Measurements from ENCODE around the gene SMIM13. TPM values are rescaled to one million over a fixed set of nuclear protein-coding genes. Genes with fewer than 3 reads are reported as not detected.

The SMIM13 gene
- total RNA-seq, 1 experiment from 2014 or later = 15.7 TPM

DNA sequence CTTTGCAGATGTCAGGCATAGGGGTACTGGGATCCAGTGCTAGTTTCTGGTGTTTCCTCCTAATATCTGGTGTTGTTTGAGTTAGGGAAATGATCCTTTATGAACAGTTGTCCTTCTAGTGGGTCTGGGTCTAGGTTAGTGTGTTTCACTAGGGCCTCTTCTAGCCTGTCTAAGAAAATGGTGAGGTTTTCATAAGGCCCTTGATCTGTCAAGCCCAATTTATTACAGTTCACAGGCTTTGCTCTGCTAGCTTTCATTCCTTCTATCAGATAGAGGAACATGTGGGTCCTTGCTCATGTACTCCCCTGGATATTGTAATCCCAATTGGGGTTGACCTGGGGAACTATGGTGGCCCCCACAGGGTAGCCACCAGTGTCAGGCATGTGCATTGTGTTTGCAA is 15.1 kb downstream of the SMIM13 start:
- H4K20me1 ChIP-seq (ENCODE audit: insufficient read depth) = no peaks in the 10 kb centered on the region
- no peaks in the 10 kb centered on the region for H3K27me3 ChIP-seq (ENCODE audit: insufficient read depth, low read length)
- no peak overlapping the region for H2AFZ ChIP-seq (ENCODE audit: low read depth, low read length, poor library complexity, severe bottlenecking)
- intact Hi-C loops (cut with micrococcal nuclease) = no loop called here
- ChIA-PET RAD21 (ENCODE audit: low non-redundant PET in 1 of 2, low total read pairs in 2 of 2, uncharacterized antibody in 2 of 2, unreplicated experiment in 2 of 2) (no interaction called here), CTCF (no interaction called here), POLR2A (no interaction called here)
- no peak for TF ChIP-seq ZFX (IDR thresholded peaks at IDR 0.05)
- TF ChIP-seq FOSL1 (IDR thresholded peaks at IDR 0.05; ENCODE audit: low read depth) = no peak
- no peak for TF ChIP-seq EZH2 (IDR thresholded peaks at IDR 0.05)
- no peak for TF ChIP-seq SRF (IDR thresholded peaks at IDR 0.05; ENCODE audit: low read depth)
- no peak for TF ChIP-seq EGR1 (IDR thresholded peaks at IDR 0.05; ENCODE audit: low read depth)
- TF ChIP-seq ZNF274 (IDR thresholded peaks at IDR 0.05; ENCODE audit: low read depth, low read length) = no peak
- no peak for TF ChIP-seq JUND (IDR thresholded peaks at IDR 0.05)
- no peak for TF ChIP-seq SP1 (IDR thresholded peaks at IDR 0.05; ENCODE audit: low read depth)
- TF ChIP-seq, protein P1, sequence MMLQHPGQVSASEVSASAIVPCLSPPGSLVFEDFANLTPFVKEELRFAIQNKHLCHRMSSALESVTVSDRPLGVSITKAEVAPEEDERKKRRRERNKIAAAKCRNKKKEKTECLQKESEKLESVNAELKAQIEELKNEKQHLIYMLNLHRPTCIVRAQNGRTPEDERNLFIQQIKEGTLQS (IDR thresholded peaks at IDR 0.05) = no peak
- TF ChIP-seq RAD21 (IDR thresholded peaks at IDR 0.05; ENCODE audit: low read depth) = no peak
- H3K9me2 ChIP-seq (ENCODE audit: insufficient read depth) = no peaks in the 10 kb centered on the region
- no peak overlapping the region for H3K4me2 ChIP-seq (ENCODE audit: low read length)
- no TSS peak for BruUV-seq (replicated peaks)
- DNase-seq (ENCODE audit: low read depth, low spot score) = no peak
- no peak for ATAC-seq
- H3K4me1 ChIP-seq (ENCODE audit: control insufficient read depth in 1 of 2, insufficient read depth in 2 of 2, low read length in 2 of 2) = no peaks in the 10 kb centered on the region
- peaks cover 97% of the 10 kb centered on the region for H3K79me2 ChIP-seq (ENCODE audit: insufficient read depth, low read length)
- H3K36me3 ChIP-seq (ENCODE audit: control insufficient read depth in 1 of 2, insufficient read depth in 2 of 2, low read length in 2 of 2) = no peaks in the 10 kb centered on the region
- no peaks in the 10 kb centered on the region for H3K9me3 ChIP-seq (ENCODE audit: control insufficient read depth in 1 of 2, insufficient read depth in 1 of 2, low read depth in 1 of 2, low read length in 2 of 2)
- H3K4me3 ChIP-seq (replicated peaks in 1 of 2; ENCODE audit: low read depth in 1 of 2, low read length in 2 of 2) = no peak overlapping the region
- no peak overlapping the region for H3K27ac ChIP-seq (ENCODE audit: low read depth, low read length)
- H3K9ac ChIP-seq (ENCODE audit: low read length) = no peak overlapping the region

DNA sequence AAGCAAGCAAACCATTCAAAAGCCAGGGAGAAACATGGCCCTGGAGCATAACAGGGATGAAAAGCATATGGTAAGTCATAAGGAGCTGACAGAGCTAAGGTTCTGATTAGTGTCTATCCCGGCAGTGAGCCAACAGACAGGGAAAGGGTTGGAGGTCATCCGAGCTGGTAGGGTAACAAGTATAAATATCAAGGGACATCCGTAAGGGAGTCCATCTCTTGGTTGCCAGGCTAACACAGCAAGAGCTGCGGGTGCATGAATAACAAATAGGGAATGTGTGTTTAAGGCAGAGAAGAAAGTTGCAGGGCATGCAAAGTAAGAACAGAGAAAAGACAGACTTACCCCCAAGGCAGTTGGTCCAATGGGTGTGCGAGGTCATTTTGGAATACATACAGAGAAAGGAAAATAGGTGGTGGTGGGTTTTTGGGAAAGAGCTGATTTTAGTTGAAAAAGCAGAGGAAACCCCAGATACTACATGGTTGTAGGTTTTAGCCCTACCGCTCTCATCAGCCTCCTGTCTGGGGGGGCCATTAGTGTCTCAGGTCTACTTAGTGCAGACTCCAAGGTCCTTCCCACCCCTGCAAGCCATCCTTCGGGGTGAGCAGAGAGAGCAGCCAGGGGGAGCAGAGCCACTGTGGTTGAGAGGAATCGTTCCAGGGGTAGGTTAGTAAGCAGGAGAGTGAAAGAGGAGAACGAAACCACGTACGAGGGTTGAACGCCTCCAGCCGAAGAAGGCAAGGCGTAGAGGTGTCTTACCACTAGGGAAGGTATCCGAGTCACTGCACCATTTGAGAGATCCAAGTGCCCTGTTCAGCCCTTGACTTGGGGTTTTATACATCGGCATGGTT is 17.5 kb downstream of the SMIM13 start, which contains the start of gene ERVFRD-1:
ERVFRD-1 (minus strand) TSS at position 805 of the 848 bp plus-strand sequence. CDS start 6,415 bp downstream, outside the sequence.
- DNase-seq (ENCODE audit: low read depth, low spot score) (no peak), ATAC-seq (no peak)
- Histone ChIP-seq H3K4me3 (replicated peaks in 1 of 2; ENCODE audit: low read depth in 1 of 2, low read length in 2 of 2) (no peak within 1 kb of the TSS), H3K4me1 (ENCODE audit: control insufficient read depth in 1 of 2, insufficient read depth in 2 of 2, low read length in 2 of 2) (peaks cover 0 to 16% of the 10 kb centered on the region in 2 experiments; a peak in 2 of 4 replicates), H3K4me2 (ENCODE audit: low read length) (no peak within 1 kb of the TSS), H3K9me3 (ENCODE audit: control insufficient read depth in 1 of 2, insufficient read depth in 1 of 2, low read depth in 1 of 2, low read length in 2 of 2) (no peaks in the 10 kb centered on the region), H3K27ac (ENCODE audit: low read depth, low read length) (no peak within 1 kb of the TSS), H2AFZ (ENCODE audit: low read depth, low read length, poor library complexity, severe bottlenecking) (no peak within 1 kb of the TSS), H3K27me3 (ENCODE audit: insufficient read depth, low read length) (no peaks in the 10 kb centered on the region), H3K36me3 (ENCODE audit: control insufficient read depth in 1 of 2, insufficient read depth in 2 of 2, low read length in 2 of 2) (no peaks in the 10 kb centered on the region), H4K20me1 (ENCODE audit: insufficient read depth) (0 out of 2 replicates have a peak, but pooled peaks cover 3% of the 10 kb centered on the region), H3K79me2 (ENCODE audit: insufficient read depth, low read length) (peaks cover 94% of the 10 kb centered on the region), H3K9me2 (ENCODE audit: insufficient read depth) (no peaks in the 10 kb centered on the region), H3K9ac (ENCODE audit: low read length) (no peak within 1 kb of the TSS)
- POLR2A ChIA-PET = no interaction called here
- BruUV-seq (replicated peaks) = no TSS peak
- intact Hi-C loops (cut with micrococcal nuclease) = no loop called here
- RAD21 ChIA-PET (ENCODE audit: low non-redundant PET in 1 of 2, low total read pairs in 2 of 2, uncharacterized antibody in 2 of 2, unreplicated experiment in 2 of 2) = no interaction called here
- CTCF ChIA-PET = no interaction called here
- TF ChIP-seq YY1 (IDR thresholded peaks at IDR 0.05; ENCODE audit: extremely low read depth, insufficient replicate concordance, low read depth, low read length) (no peak), EZH2phosphoT487 (IDR thresholded peaks at IDR 0.05; ENCODE audit: borderline replicate concordance) (no peak), SRF (IDR thresholded peaks at IDR 0.05; ENCODE audit: low read depth) (no peak), SP1 (IDR thresholded peaks at IDR 0.05; ENCODE audit: low read depth) (no peak)
- TF ChIP-seq, protein P2, sequence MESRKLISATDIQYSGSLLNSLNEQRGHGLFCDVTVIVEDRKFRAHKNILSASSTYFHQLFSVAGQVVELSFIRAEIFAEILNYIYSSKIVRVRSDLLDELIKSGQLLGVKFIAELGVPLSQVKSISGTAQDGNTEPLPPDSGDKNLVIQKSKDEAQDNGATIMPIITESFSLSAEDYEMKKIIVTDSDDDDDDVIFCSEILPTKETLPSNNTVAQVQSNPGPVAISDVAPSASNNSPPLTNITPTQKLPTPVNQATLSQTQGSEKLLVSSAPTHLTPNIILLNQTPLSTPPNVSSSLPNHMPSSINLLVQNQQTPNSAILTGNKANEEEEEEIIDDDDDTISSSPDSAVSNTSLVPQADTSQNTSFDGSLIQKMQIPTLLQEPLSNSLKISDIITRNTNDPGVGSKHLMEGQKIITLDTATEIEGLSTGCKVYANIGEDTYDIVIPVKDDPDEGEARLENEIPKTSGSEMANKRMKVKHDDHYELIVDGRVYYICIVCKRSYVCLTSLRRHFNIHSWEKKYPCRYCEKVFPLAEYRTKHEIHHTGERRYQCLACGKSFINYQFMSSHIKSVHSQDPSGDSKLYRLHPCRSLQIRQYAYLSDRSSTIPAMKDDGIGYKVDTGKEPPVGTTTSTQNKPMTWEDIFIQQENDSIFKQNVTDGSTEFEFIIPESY (IDR thresholded peaks at IDR 0.05; ENCODE audit: extremely low read depth, insufficient replicate concordance, low read length) = no peak
- TF ChIP-seq, protein P3, sequence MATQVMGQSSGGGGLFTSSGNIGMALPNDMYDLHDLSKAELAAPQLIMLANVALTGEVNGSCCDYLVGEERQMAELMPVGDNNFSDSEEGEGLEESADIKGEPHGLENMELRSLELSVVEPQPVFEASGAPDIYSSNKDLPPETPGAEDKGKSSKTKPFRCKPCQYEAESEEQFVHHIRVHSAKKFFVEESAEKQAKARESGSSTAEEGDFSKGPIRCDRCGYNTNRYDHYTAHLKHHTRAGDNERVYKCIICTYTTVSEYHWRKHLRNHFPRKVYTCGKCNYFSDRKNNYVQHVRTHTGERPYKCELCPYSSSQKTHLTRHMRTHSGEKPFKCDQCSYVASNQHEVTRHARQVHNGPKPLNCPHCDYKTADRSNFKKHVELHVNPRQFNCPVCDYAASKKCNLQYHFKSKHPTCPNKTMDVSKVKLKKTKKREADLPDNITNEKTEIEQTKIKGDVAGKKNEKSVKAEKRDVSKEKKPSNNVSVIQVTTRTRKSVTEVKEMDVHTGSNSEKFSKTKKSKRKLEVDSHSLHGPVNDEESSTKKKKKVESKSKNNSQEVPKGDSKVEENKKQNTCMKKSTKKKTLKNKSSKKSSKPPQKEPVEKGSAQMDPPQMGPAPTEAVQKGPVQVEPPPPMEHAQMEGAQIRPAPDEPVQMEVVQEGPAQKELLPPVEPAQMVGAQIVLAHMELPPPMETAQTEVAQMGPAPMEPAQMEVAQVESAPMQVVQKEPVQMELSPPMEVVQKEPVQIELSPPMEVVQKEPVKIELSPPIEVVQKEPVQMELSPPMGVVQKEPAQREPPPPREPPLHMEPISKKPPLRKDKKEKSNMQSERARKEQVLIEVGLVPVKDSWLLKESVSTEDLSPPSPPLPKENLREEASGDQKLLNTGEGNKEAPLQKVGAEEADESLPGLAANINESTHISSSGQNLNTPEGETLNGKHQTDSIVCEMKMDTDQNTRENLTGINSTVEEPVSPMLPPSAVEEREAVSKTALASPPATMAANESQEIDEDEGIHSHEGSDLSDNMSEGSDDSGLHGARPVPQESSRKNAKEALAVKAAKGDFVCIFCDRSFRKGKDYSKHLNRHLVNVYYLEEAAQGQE (IDR thresholded peaks at IDR 0.05; ENCODE audit: low read depth) = no peak

Data from HCT116 (cell line).